Measurements from ENCODE around the gene PFDN6. TPM values are rescaled to one million over a fixed set of nuclear protein-coding genes. Genes with fewer than 3 reads are reported as not detected.

Gene PFDN6
- total and polyA plus RNA-seq, 9 of the 15 experiments (the other 6 are each of a cell fraction or from before 2014, with no cell fraction given): 6.8 to 475 (median 216) TPM

GRCh38 chr6:33271468-33272274 is 17.7 kb upstream of the PFDN6 start, which contains the start of the genes RPS18 and VPS52 (continued):
- TF ChIP-seq ZKSCAN3 (CRISPR knock-in tag; IDR thresholded peaks at IDR 0.05) (no peak), FOSL1 (tag; conservative IDR thresholded peaks at IDR 0.05) (peak; percentile 71), SMARCB1 (IDR thresholded peaks at IDR 0.05; ENCODE audit: insufficient read length, low read depth) (no peak), ARNT (IDR thresholded peaks at IDR 0.05) (peak; percentile 83 to 97; a peak in 3 of 4 replicates), ZNF184 (CRISPR knock-in tag; IDR thresholded peaks at IDR 0.05) (no peak), ZC3H8 (IDR thresholded peaks at IDR 0.05) (no peak), SREBF2 (CRISPR knock-in tag; IDR thresholded peaks at IDR 0.05) (peak; percentile 94), DDX20 (tag; IDR thresholded peaks at IDR 0.05; ENCODE audit: low read depth) (no peak; the same call in 1 of the 2 replicates), SIRT6 (IDR thresholded peaks at IDR 0.05; ENCODE audit: low read depth, low read length) (no peak), SMAD2 (IDR thresholded peaks at IDR 0.05; ENCODE audit: low read depth, low read length) (no peak), ZBTB40 (IDR thresholded peaks at IDR 0.05) (peak; percentile 100), ZBTB40 (CRISPR knock-in tag; IDR thresholded peaks at IDR 0.05) (no peak), ZNF79 (CRISPR knock-in tag; IDR thresholded peaks at IDR 0.05; ENCODE audit: low read depth) (no peak), ZNF277 (CRISPR knock-in tag; IDR thresholded peaks at IDR 0.05; ENCODE audit: borderline replicate concordance) (no peak), RBM25 (IDR thresholded peaks at IDR 0.05; ENCODE audit: low read depth, low read length, severe bottlenecking) (no peak), HDAC1 (IDR thresholded peaks at IDR 0.05) (peak; percentile 51 to 98; a peak in 3 of 4 replicates), HMGXB4 (CRISPR knock-in tag; IDR thresholded peaks at IDR 0.05) (peak; percentile 86)

Data from K562 (cell line).